NCI-H226 (cell line): ENCODE measurements around the gene COL5A3.
"Not testable (repeated sequence)": the region's sequence is repeated elsewhere in the genome, so short reads cannot be mapped to it uniquely, and the experiment has no call there.

Experiments used
- DNase-seq: peaks from one replicate; pipeline ENCODE4 v3.0.0-alpha.2; 2015

The COL5A3 gene

DNA sequence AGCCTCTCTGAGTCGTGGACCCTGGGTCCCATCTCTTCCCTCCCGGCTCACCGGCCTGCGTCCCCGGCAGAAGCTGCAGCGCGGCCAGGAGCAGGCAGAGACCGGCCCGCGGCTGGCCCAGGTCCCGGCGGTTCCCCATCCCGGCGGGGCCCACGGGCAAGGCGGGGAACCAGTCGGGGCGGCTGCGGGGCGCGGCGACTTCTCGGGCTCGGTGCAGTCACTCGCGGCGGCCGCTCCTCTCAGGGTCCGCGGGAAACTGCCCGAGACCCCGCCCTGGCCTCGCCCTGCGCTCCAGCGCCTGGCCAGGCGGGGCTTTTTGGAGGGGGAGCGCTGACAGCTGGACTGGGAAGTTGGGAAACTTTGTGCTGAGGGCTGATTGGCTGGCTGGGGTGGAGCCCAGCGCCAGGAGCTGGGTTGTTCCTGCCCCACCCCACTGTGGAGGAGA lies at the start of gene COL5A3:
COL5A3 (minus strand) TSS at position 258 of the 445 bp plus-strand sequence; CDS start at position 139, 119 bp downstream.
- peak; percentile 54 for DNase-seq

DNA sequence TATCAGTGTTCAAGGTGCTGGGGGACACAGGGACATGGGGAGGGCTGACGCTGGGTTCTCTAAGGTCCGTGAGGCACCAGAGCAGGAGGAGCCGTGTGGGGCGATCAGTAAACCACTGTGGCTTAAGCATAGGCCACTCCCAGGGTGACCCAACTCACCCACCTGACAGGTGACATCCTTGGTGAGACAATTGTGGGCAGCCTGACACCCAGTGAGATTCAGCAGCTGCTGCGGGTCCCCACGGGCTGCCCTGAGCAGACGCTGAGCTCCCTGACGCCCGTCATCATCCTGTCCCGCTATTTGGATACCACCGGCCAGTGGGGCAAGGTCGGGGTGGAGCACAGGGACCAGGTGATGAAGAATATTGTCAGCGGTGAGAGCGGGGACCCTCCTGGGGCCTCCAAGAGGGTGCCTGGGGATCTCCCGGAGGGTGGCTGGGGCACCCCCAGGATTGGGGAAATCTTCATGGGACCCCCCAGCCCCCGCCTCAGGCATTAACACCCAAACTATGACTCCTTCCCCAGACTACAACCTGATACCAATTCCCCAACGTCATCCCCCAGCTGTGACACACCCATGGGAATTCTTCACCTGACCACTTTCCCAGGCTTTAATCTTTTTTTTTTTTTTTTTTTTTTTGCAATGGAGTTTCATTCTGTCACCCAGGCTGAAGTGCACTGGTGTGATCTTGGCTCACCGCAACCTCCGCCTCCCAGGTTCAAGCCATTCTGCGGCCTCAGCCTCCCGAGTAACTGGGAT lies 42.5 kb upstream of the COL5A3 start:
- DNase-seq, result no peak

DNA sequence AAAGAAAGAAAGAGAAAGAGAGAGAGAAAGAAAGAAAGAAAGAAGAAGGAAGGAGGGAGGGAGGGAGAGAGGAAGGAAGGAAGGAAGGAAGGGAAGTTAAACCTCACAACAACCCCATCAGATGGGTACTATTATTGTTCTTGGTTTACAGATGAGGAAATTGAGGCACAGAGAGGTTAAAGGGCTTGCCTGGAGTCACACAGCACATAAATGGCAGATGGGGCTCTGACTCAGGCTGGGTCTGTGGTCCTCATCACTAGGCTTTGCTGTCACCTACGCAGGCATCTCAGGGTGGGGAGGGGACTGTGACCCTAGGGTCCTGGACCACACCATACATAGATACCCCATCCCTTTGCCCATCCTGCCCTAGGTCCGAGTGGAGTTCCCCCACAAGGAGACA lies 39.3 kb upstream of the COL5A3 start:
- DNase-seq, result no peak

DNA sequence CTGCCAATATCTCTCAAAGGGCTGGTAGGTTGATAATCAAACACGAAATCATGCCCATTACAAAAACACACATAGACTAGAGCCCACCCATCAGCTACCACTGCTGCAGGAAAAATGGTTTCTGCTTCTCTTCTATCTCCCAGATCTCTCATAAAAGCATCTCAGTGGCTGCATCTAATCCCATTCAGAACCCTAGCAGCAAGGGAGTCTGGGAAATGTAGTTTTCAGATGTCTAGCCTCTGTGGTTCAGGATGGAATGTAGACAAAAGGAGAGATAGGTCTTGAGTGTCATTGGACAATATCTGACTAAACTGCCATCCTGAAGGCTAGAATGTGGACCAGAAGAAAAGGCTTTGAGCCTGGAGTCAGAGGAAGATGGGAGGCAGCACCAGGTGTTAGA lies 35.1 kb upstream of the COL5A3 start:
- DNase-seq, result no peak

DNA sequence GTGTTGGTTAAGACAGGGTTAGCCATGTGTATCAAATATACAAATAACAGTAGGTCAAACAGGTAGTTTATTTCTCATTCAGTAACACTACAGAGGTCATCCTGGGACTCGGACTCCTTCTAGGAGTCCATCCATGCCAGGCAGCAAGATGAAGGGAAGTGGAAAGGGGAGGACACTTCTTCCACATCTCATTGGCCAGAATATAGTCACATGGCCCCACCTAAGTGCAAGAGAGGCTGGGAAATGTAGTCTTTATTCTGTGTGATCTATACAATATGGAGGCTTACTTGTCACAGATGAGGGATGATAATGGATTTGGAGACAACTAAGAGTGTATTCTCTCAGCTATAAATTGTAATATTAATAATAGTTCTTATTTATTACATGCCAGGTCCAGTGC lies 34.1 kb upstream of the COL5A3 start:
- peak; percentile 26 for DNase-seq

DNA sequence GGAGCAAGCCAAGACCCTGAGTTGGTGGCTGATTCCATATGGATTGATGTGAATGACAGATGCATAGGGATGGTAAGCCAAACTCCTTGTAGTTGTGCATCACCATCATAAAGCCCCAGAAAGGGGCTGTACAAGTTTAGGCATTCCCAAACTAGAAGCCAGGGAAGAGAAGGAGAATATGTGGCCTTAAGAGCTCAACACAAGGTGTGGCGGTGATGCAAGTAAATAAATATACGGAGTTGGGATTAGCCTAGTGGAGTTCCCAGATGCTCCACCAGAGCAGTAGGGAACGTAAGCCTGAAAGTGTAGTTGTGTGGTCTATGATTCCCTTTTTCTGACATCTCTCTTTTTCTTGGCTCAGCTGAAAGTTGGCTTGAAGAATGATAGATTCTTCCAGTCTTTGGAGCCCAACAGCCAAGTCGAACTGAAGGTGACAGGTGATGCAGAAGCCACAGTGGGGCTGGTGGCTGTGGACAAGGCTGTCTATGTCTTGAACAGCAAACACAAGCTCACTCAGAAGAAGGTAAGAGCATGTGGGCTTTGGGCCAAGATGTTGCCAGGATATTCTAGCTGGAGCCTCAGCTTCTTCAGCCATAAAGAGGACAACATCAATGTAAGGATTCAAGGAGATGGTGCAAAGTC lies 33.1 kb upstream of the COL5A3 start:
- no peak for DNase-seq

DNA sequence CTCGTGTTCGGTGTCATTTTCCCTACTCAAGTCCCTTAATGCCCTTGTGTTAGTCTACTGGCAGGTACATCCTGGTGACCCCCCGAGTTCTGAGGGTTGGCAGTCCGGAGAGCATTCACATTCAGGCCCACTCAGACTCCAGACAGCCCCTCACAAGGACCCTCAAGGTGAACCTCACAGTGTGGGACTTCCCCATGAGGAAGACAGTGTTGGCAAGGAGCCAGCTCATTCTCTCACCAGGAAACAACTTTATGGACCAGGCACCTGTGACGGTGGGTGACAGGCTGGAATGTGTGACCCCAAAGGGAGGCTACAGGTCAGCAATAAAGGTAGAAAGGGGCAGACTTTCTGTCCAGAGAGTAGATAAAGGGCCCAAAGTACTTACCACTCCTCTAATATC lies 27.5 kb upstream of the COL5A3 start:
- no peak for DNase-seq

DNA sequence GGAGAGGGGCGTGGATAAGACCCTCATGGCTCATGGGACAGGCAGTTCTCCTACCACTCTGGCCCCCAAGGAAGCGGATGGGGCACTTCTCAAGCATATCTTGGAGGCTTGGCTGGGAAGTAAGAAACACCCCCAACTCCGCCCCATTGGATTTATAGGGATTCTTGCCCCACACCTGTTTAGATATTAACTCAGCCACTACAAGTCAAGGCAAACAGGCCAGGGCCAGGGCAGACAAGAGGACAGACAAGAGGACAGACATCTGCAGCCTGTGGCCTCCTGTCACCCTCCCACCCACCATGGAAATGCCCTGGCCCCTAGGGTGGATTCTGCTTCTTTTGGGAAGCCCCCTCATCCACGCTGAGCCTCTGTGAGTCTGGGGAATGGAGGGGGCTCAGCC lies 27.1 kb upstream of the COL5A3 start:
- DNase-seq, result no peak

DNA sequence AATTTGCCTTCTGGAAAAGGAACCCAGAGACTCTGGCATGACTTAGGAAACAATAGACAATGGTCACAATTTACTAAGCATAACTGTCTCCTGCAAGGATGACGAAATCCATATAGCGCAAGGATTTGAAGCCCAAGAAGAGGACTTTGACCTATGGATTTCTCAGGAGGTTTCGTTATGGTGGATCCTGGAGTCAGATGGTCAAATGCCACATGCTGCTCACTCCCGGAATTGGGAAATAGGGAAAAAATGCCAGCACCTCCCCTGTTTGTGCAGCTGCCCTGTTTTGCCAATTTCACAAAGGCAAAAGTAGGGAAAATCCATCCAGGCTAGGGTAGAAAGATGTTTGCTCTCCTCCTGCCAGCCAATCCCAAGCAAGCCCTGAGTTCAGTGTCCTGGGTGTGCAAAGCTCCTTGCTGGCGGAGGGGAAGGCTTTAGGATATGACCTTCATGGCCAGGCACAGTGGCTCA lies 26.3 kb upstream of the COL5A3 start:
- DNase-seq, result no peak

DNA sequence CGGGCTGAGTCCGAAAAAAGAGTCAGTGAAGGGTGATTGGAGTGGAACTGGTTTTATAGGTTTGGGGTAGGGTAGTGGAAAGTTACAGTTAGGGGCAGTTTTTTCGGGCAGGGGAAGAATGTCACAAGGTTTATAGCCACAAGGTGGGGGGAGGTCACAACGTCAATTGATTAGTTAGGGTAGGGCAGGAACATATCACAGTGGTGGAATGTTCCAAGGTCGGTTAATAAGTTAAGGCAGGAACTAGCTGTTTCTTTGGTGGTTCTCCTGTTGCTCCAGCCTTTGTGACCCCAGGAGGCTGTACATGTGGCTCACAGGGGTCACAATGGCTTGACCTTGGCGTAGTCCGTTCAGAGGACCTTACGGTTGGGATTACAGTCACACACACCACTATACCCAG lies 23.3 kb upstream of the COL5A3 start:
- DNase-seq, result no peak

DNA sequence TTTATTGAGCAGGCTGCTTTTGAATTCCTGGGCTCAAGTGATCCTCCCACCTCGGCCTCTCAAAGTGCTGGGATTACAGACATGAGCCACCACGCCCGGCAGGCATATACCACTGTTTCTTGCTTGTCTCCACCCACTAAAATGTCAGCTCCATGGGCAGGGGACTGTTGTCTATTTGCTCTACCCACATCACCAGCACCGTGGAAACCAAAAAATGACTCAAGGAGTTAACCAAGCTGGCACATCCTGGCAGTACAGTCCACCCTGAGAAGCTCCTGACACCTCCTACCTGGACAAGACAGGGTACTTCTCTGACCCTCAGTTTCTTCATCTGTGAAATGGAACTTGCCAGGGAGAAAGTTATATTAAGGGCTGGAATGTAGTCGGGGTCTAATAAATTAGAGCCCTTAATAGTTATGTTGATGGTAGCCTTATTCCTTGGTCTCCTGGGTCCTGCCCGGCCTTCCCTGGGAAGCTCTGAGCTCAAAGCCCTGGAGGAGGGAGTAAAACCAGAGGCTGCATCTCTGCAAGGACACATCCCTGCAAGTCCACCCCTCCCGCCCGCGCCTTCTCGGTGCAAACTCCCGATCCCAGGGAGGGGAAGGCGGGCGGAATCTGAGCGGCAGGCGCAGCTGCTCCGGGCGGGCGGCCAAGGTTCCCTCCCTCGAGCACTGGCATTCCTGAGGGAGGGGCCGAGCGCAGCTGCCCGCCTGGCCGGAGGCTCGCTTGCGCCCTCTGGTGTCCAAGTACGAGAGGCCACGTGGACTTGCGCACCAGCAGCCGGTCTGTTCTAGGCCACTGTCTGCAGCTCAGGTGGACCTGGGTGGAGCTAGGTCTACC lies 17.1 kb upstream of the COL5A3 start:
- peak; percentile 89 for DNase-seq

DNA sequence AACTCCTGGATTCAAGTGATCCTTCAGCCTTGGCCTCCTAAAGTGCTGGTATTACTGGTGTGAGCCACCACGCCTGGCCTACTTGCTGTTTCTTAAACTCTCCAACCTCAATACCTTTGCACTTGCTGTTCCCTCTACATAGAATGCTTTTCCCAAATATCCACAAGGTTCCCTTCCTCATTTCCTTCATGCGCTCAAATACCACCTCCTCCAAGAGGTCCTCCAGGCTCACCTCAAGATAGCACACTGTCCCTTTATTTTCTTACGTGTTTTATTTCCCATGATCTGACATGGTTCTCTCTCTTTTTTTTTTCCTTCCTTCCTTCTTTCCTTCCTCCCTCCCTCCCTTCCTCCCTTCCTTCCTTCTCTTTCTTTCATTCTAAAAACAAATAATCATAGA lies 16.4 kb upstream of the COL5A3 start:
- no peak for DNase-seq

DNA sequence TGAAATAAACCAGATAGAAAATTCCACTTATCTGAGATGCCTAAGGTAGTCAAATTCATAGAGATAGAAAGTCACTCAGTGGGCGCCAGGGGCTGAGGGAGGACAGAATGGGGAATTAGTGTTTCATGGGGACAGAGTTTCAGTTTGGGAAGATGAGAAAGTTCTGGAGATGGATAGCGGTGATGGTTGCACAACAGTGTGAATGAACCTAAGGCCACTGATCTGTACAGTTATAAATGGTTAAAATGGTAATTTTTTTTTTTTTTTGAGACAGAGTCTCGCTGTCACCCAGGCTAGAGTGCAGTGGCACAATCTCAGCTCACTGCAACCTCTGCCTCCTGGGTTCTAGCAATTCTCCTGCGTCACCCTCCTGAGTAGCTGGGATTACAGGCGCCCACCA lies 12.8 kb upstream of the COL5A3 start:
- not testable (repeated sequence) for DNase-seq

DNA sequence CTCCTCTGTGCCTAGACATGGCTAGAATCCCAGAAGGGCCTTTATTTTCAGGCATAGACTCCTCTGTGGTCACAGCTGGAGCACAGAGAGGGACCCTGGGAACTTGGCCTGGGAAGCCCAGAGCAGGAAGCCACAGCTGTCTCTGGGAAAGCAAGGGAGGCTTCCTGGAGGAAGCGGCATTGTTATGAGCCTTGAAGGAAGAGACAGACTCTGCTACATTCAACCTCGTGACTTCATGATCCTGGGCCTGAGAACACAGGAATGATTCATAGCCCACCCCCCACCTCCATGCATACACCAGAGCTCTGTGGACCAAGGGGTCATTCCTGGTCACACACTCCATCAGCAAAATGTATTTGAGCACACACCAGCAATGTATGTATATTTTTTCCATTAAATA lies 11.6 kb upstream of the COL5A3 start:
- no peak for DNase-seq

DNA sequence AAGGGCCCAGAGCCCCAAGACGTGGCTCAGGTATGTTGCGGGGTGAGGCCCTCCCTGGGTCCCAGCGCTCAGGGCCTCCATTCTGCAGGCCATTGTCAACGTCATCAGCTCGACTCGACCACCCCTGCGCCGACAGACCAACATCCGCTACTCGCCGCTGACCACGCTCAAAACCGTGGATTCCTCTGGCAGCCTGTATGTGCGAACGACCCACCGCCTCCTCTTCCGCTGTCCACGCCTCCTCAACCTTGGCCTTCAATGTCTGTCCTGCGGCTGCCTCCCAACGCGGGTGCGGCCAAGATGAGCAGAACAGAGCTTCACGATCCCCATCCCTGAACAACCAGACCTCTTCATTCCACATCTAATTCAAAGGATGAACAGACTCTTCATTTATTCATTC lies 11.1 kb upstream of the COL5A3 start:
- DNase-seq, result no peak

DNA sequence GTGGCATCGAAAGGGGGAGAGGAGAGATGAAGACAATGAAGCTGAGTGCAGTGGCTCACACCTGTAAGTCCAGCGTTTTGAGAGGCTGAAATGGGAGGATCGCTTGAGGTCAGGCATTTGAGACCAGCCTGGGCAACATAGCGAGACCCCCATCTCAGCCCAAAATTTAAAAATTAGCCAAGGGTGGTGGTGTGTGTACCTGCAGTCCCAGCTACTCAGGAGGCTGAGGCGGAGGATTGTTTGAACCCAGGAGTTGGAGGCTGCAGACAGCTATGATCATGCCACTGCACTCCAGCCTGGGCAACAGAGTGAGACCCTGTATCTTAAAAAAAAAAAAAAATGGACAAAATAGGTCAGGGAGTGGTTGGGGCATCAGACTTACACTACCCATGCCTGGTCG lies 10.5 kb upstream of the COL5A3 start:
- no peak for DNase-seq

DNA sequence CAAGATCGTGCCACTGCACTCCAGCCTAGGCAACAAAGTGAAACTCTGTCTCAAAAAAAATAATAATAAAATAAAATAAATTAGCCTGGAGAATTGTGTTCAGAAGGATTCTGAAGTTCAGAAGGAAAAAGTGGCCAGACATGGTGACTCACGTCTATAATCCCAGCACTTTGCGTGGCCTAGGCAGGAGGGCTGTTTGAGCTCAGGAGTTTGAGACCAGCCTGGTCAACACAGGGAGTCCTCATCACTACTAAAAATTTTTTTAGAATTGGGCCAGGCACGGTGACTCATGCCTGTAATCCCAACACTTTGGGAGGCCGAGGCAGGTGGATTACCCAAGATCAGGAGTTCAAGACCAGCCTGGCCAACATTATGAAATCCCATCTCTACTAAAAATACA lies 8.9 kb upstream of the COL5A3 start:
- no peak for DNase-seq

DNA sequence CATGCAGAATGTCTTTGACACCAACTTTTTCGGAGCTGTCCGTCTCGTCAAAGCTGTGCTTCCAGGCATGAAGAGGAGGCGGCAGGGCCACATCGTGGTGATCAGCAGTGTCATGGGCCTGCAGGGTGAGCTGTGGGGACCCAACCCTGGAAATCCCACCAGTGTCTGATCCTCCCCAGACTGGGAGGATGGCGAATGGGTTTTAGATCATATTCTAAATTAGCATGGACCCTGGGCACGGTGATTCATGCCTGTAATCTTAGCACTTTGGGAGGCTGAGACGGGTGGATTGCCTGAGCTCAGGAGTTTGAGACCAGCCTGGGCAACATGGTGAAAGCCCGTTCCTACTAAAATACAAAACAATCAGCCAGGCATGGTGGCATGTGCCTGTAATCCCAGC lies 8.5 kb upstream of the COL5A3 start:
- no peak for DNase-seq

DNA sequence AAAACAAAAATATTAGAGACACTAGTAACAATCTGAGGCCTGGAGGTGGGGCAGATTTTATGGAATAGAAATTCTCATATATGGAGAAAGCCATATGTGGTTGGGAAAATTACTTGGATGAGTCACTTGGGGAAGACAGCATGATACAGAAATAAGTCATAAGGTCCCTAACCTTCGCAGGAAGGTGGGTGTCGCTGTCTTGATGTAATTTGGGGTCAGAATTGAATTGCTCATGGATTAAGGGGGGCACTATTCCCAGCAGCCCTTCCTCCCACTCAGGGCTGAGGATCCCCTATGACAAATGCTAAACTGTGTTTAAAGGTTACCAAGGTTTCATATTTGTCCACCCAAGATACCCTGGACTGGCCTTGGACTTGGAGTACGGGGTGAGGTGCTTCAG lies 8.0 kb upstream of the COL5A3 start:
- DNase-seq, result no peak

DNA sequence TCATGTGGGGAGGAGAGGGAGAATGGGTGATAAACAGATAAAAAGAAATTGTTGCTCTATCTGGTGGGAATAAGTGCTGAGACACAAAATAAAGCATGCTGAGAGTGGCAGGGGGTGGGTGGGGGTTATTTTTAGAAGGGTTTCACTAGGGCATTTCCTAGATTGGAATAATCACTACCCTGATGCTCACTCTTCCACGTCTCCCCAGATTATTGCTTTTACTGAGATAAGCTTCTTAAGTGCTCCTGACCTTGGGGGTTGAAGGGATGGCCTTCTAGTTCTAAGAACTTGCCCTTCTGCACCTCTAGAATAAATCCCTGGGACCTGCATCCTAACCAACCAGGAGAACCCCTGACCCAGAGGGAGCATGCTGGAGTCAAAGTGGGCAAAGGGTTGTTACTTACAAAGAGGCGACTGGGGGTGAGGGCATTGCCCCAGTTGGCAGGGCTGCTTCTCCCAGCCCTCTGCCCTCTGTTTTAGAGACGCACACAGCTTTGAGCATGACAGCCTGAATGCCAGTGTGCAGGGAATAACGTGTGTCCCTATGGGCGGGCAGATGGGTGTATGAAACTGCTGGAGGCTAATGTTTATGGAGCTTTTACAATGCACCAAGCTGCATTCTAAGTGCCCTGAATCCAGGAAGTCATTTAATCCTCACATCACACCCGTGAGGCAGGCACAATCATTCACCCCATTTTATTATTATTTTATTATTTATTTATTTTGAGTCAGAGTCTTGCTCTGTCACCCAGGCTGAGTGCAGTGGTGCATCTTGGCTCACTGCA lies 3.7 kb upstream of the COL5A3 start:
- DNase-seq, result no peak

DNA sequence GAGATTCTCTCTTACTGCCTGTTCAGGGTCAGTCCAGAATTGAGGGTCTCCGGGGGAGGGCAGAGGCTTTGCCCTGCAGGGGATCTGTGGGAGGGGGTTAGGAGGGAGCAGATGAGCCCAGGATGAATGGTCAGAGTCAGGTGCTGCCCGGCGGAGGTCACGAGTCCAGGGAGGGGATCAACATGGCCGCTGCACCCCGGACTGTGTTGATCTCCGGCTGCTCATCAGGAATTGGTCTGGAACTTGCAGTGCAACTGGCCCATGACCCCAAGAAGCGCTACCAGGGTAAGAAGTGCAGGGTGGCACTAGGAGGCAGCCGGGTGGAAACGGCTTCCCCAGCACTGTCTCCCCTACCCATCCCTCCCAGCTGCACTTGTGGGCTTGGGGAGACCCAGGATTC lies 3.0 kb upstream of the COL5A3 start, which contains the start of gene RDH8:
RDH8 (plus strand) TSS at position 168 of the 400 bp plus-strand sequence; CDS start at position 183, 15 bp downstream.
- DNase-seq, result no peak

DNA sequence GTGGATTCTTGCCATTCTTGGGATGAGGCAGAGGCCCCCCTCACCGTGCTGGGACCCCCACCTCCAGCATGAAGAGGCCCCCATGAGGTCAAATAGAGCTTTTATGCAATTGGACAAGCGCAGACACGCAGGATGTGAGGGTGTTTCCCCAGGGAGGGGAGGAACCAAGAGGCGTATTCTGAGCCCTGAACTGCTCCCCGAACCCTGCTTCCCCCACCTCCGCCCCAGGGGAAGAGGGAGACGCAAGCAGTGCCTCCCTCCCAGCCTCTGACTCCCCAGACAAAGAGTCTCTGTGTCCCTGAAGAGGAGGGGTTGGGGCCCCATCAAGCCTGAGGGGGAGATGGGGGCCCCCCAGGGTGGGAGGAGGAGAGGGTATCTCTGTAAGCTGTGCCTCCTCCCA lies 1.7 kb upstream of the COL5A3 start:
- no peak for DNase-seq

DNA sequence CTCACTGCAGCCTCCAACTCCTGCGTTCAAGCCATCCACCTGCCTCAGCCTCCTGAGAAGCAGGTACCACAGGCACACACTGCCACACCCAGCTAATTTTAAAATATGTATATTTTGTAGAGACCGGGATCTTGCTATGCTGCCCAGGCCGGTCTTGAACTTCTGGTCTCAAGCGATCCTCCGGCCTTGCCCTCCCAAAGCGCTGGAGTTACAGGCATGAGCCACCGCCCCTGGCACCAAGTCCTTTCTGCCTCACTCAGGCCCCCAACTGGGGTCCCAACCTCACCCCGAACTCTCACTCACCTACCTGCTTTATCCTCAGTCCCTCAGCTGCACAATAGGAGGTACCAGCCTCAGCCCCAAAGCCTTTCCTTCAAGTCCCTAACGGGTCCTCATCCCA lies 635 bp upstream of the COL5A3 start:
- DNase-seq, result no peak
